ENCODE measurements around the gene PLEKHA6. TPM values are rescaled to one million over a fixed set of nuclear protein-coding genes. Genes with fewer than 3 reads are reported as not detected.
A peak's percentile ranks its signal among the peaks of the same experiment; 100 is the strongest.

PLEKHA6 gene
- total and polyA plus RNA-seq, 2 of the 4 experiments (the other 2 are of a cell fraction): 8.2 to 19.9 TPM

DNA sequence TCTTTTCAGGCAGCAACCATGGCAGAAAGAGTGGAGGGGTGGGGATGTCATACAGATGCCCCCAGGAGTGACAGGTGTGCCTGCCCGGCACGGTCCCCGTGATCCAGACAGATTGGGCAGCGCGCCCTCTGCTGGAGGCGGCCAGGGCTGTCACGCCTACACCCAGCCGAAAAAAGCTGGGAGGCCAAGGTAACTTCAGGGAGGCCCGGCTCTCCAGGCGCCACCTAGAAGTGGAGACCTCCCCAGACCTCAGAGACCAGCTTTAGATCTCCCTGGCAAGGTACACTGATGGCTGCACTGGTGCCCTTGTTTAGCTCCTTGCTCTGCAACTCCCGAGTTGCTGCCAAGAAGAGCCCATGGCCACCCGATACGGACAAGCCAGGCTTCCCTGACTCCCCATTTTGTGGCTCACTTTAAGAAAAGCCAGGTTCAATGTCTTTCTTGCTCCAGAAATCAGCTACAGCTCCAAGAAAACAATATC, 152.6 kb downstream of the PLEKHA6 start (continued):
- TF ChIP-seq, protein P1, sequence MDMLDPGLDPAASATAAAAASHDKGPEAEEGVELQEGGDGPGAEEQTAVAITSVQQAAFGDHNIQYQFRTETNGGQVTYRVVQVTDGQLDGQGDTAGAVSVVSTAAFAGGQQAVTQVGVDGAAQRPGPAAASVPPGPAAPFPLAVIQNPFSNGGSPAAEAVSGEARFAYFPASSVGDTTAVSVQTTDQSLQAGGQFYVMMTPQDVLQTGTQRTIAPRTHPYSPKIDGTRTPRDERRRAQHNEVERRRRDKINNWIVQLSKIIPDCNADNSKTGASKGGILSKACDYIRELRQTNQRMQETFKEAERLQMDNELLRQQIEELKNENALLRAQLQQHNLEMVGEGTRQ (IDR thresholded peaks at IDR 0.05; ENCODE audit: low read depth, low read length): no peak

DNA sequence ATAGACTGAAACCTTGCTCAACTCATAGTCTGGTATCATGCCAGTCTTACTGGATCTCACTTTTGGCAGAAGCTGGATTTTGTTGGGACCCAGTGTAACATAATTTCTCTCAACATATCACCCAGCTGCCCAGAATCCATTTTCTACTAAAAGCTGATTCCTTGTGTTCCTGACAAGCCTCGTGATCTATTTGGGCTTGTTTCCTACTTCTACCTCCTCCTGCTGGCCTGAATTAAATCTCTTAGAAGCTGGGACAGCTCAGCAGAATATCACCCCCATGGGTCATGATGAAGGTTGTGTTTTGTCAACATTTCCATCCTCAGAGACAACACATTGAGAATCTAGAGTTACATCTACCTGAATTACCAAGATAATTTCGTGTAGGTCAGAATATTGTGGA, 153.6 kb downstream of the PLEKHA6 start:
- no peak overlapping the region; the same call in 1 of the 2 replicates for H3K9ac ChIP-seq (ENCODE audit: low read depth, low read length)
- no peaks in the 10 kb centered on the region; the same call in 1 of the 2 replicates for H3K27me3 ChIP-seq (ENCODE audit: control insufficient read depth, insufficient read depth, low read length)
- H4K91ac ChIP-seq (ENCODE audit: insufficient read depth, low read depth, low read length): no peak overlapping the region
- H2AFZ ChIP-seq (replicated peaks; ENCODE audit: low read length, poor library complexity): no peak overlapping the region
- POLR2A ChIA-PET (ENCODE audit: unreplicated experiment): no interaction called here
- H3K23ac ChIP-seq (ENCODE audit: low read depth, low read length): no peak overlapping the region
- BruUV-seq (replicated peaks): no TSS peak
- peak overlapping the region; percentile 78; the same call in 1 of the 3 replicates for H2BK15ac ChIP-seq (ENCODE audit: low read depth, low read length)
- H3K79me1 ChIP-seq (ENCODE audit: low read depth in 1 of 2, low read length in 2 of 2): no peaks in the 10 kb centered on the region
- peak overlapping the region; percentile 63; the same call in 1 of the 2 replicates for H2BK20ac ChIP-seq (ENCODE audit: low read depth, low read length)
- H2BK5ac ChIP-seq (ENCODE audit: low read depth, low read length, poor library complexity, severe bottlenecking): no peak overlapping the region
- H3K56ac ChIP-seq (ENCODE audit: extremely low read depth, insufficient read depth, low read length): no peak overlapping the region
- no peak overlapping the region; the same call in 1 of the 2 replicates for H3K18ac ChIP-seq (ENCODE audit: low read depth, low read length)
- no peak overlapping the region for H2AK9ac ChIP-seq (replicated peaks; ENCODE audit: low read depth, low read length, poor library complexity)
- TF ChIP-seq BHLHE40 (IDR thresholded peaks at IDR 0.05; ENCODE audit: low read depth, low read length): no peak
- no peak for TF ChIP-seq RFX5 (IDR thresholded peaks at IDR 0.05; ENCODE audit: low read depth, low read length)
- TF ChIP-seq SMC3 (IDR thresholded peaks at IDR 0.05; ENCODE audit: low read depth, low read length): peak; percentile 27; the same call in 1 of the 2 replicates
- TF ChIP-seq, protein P1 (IDR thresholded peaks at IDR 0.05; ENCODE audit: low read depth, low read length): no peak
- no peak for TF ChIP-seq MAFK (IDR thresholded peaks at IDR 0.05; ENCODE audit: low read depth, low read length)
- TF ChIP-seq, protein P2, sequence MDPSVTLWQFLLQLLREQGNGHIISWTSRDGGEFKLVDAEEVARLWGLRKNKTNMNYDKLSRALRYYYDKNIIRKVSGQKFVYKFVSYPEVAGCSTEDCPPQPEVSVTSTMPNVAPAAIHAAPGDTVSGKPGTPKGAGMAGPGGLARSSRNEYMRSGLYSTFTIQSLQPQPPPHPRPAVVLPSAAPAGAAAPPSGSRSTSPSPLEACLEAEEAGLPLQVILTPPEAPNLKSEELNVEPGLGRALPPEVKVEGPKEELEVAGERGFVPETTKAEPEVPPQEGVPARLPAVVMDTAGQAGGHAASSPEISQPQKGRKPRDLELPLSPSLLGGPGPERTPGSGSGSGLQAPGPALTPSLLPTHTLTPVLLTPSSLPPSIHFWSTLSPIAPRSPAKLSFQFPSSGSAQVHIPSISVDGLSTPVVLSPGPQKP (IDR thresholded peaks at IDR 0.05; ENCODE audit: borderline replicate concordance, low read depth, low read length): no peak
- TF ChIP-seq RCOR1 (IDR thresholded peaks at IDR 0.05; ENCODE audit: insufficient replicate concordance, low read length): no peak
- TF ChIP-seq, protein P3, sequence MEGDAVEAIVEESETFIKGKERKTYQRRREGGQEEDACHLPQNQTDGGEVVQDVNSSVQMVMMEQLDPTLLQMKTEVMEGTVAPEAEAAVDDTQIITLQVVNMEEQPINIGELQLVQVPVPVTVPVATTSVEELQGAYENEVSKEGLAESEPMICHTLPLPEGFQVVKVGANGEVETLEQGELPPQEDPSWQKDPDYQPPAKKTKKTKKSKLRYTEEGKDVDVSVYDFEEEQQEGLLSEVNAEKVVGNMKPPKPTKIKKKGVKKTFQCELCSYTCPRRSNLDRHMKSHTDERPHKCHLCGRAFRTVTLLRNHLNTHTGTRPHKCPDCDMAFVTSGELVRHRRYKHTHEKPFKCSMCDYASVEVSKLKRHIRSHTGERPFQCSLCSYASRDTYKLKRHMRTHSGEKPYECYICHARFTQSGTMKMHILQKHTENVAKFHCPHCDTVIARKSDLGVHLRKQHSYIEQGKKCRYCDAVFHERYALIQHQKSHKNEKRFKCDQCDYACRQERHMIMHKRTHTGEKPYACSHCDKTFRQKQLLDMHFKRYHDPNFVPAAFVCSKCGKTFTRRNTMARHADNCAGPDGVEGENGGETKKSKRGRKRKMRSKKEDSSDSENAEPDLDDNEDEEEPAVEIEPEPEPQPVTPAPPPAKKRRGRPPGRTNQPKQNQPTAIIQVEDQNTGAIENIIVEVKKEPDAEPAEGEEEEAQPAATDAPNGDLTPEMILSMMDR (conservative IDR thresholded peaks at IDR 0.05; ENCODE audit: low read depth, low read length): peak; percentile 24; the same call in 1 of the 2 replicates
- TF ChIP-seq RAD21 (IDR thresholded peaks at IDR 0.05; ENCODE audit: low read length): 0 out of 2 replicates have a peak, but pooled peaks have one; percentile 6
- H3K27ac ChIP-seq (ENCODE audit: insufficient read depth, low read length): no peak overlapping the region
- ATAC-seq (ENCODE audit: low read depth): no peak
- peak overlapping the region; percentile 31; the same call in 1 of the 2 replicates for H3K4ac ChIP-seq (ENCODE audit: low read depth, low read length)
- no CpG with 5 or more reads among the region's 2 CpGs for WGBS, 2 experiments (ENCODE audit: extremely low coverage in 2 of 2, insufficient read length in 1 of 2)
- H4K8ac ChIP-seq (ENCODE audit: low read depth in 2 of 2, low read length in 2 of 2): peak overlapping the region in 1 of 2 experiments; percentile 6; a peak in 1 of 4 replicates
- no peak overlapping the region for H3K14ac ChIP-seq (replicated peaks; ENCODE audit: low read depth, low read length)
- H3K36me3 ChIP-seq (ENCODE audit: control insufficient read depth, insufficient read depth, low read length): no peaks in the 10 kb centered on the region
- DNase-seq: peak; percentile 33
- H2AK5ac ChIP-seq (ENCODE audit: low read depth, low read length): no peak overlapping the region
- no peaks in the 10 kb centered on the region for H4K20me1 ChIP-seq (ENCODE audit: insufficient read depth, low read length)
- no peak overlapping the region for H3K4me3 ChIP-seq (ENCODE audit: insufficient read depth, low read depth, low read length)
- H3K9me3 ChIP-seq (ENCODE audit: control insufficient read depth, insufficient read depth, low read length): no peaks in the 10 kb centered on the region
- peaks cover 16% of the 10 kb centered on the region; the same call in 1 of the 2 replicates for H3K9me1 ChIP-seq (ENCODE audit: insufficient read depth, low read length)
- H4K5ac ChIP-seq (ENCODE audit: low read depth, low read length): peak overlapping the region; percentile 28; the same call in 1 of the 2 replicates
- in situ Hi-C loops (cut with MboI; ENCODE audit: low sequenced_read_pairs) (loop anchor here (5.0 kb wide), 1 partner anchor 39 kb away; the partner anchor contains the start of gene REN), dilution Hi-C loops (cut with HindIII; ENCODE audit: low sequenced_read_pairs, unreplicated experiment) (no loop called here), intact Hi-C loops (cut with micrococcal nuclease) (loop anchor here (2.0 kb wide), 1 partner anchor 345 kb away; the partner anchor contains the start of gene SNRPE)
- H3K4me1 ChIP-seq (ENCODE audit: control insufficient read depth, insufficient read depth, low read length): peaks cover 3% of the 10 kb centered on the region; the same call in 1 of the 2 replicates
- no peak overlapping the region for H3K4me2 ChIP-seq (ENCODE audit: low read depth, low read length)
- H2BK120ac ChIP-seq (ENCODE audit: low read depth, low read length): peak overlapping the region; percentile 46
- CTCF ChIA-PET: interaction anchor here (0.7 to 3.0 kb wide), 8 partner anchors 16 to 157 kb away, joined by 3 to 32 read pairs (median 7); partner anchors contain the start of genes ETNK2, PLEKHA6 and REN

All from IMR-90 (cell line).